ENCODE measurements around the gene KCNT1.

The KCNT1 gene

GRCh38 chr9:135787317-135787716 lies 85.3 kb downstream of the KCNT1 start:
- no peak for DNase-seq

- DNase-seq = no peak
Observed at GRCh38 chr9:135787776-135788575, 86.0 kb downstream of the KCNT1 start.

- no peak for DNase-seq
Observed at GRCh38 chr9:135788576-135789300, 86.8 kb downstream of the KCNT1 start.

GRCh38 chr9:135789838-135790291 lies 87.9 kb downstream of the KCNT1 start:
- DNase-seq = no peak

- DNase-seq = no peak
Observed at GRCh38 chr9:135790356-135790755, 88.4 kb downstream of the KCNT1 start.

GRCh38 chr9:135790850-135791249 lies 88.9 kb downstream of the KCNT1 start:
- no peak for DNase-seq

GRCh38 chr9:135791431-135792267 lies 89.7 kb downstream of the KCNT1 start:
- no peak for DNase-seq

GRCh38 chr9:135792268-135793128 lies 90.5 kb downstream of the KCNT1 start:
- no peak for DNase-seq

- no peak for DNase-seq
Observed at GRCh38 chr9:135793221-135794056, 91.5 kb downstream of the KCNT1 start.

- no peak for DNase-seq
Observed at GRCh38 chr9:135794057-135794335, 92.0 kb downstream of the KCNT1 start.

GRCh38 chr9:135794361-135794885 lies 92.4 kb downstream of the KCNT1 start:
- DNase-seq = no peak

GRCh38 chr9:135795391-135795790 lies 93.4 kb downstream of the KCNT1 start:
- DNase-seq = no peak

GRCh38 chr9:135796784-135797485 lies 95.0 kb downstream of the KCNT1 start:
- DNase-seq = no peak

GRCh38 chr9:135797507-135798262 lies 95.7 kb downstream of the KCNT1 start:
- DNase-seq = peak; percentile 9 to 20

- no peak for DNase-seq
Observed at GRCh38 chr9:135798263-135798585, 96.2 kb downstream of the KCNT1 start.

- DNase-seq = no peak
Observed at GRCh38 chr9:135799261-135799660, 97.3 kb downstream of the KCNT1 start.

- DNase-seq = no peak
Observed at GRCh38 chr9:135801070-135801469, 99.1 kb downstream of the KCNT1 start.

- DNase-seq = no peak
Observed at GRCh38 chr9:135802876-135803419, 101.0 kb downstream of the KCNT1 start.

- no peak for DNase-seq
Observed at GRCh38 chr9:135803441-135803840, 101.5 kb downstream of the KCNT1 start.
